ENCODE results near the gene STMP1.

STMP1 gene

GRCh38 chr7:135721198-135721820 lies 59.0 kb downstream of the STMP1 start:
- Histone ChIP-seq H3K27me3 (no peaks in the 10 kb centered on the region), H3K36me3 (no peaks in the 10 kb centered on the region), H3K27ac (no peak overlapping the region), H3K4me1 (peaks cover 0 to 15% (median 6%) of the 10 kb centered on the region in 4 donors), H3K9me3 (no peaks in the 10 kb centered on the region), H3K4me3 (no peak overlapping the region)
- no peak for TF ChIP-seq CTCF (IDR thresholded peaks at IDR 0.05)
- intact Hi-C loops (cut with DNase I; ENCODE audit: low total_unique reads): no loop called here
- DNase-seq: no peak

- peaks cover 0 to 6% (median 0%) of the 10 kb centered on the region in 4 donors for H3K4me1 ChIP-seq
- no peak overlapping the region for H3K27ac ChIP-seq
- H3K9me3 ChIP-seq: no peaks in the 10 kb centered on the region
- intact Hi-C loops (cut with DNase I; ENCODE audit: low total_unique reads): no loop called here
- DNase-seq: no peak
- H3K4me3 ChIP-seq: no peak overlapping the region
- H3K36me3 ChIP-seq: no peaks in the 10 kb centered on the region
- no peak for TF ChIP-seq CTCF (IDR thresholded peaks at IDR 0.05)
- no peaks in the 10 kb centered on the region for H3K27me3 ChIP-seq
These were observed 61.1 kb downstream of the STMP1 start for GRCh38 chr7:135723411-135723810.

Data from tibial artery (tissue), 4 donors.